K562 (cell line): ENCODE data around the gene TMEM89. TPM values are rescaled to one million over a fixed set of nuclear protein-coding genes. Genes with fewer than 3 reads are reported as not detected.

Experiments
- CREB3 ChIP-seq: fragments of 450-650 bp; conservative IDR thresholded peaks from 2 replicates; pipeline ENCODE4 v1.6.1; 2016; ENCODE audit warnings: missing genetic modification characterization, low read depth, mild to moderate bottlenecking, missing compliant biosample characterization, moderate library complexity
- EGR1 ChIP-seq: fragments of 450-650 bp; conservative IDR thresholded peaks from 2 replicates; pipeline ENCODE4 v1.6.1; 2017; ENCODE audit warnings: mild to moderate bottlenecking
- ETV6 ChIP-seq, 3 experiments: fragments of 150-350 bp in 1 of 3; sonication (generic) in 1 of 3; formaldehyde crosslinking in 1 of 3; IDR thresholded peaks; 2 replicates each; pipeline versions ENCODE4 v1.6.1 to v1.8.0; 2014 to 2022; ENCODE audit warnings: borderline replicate concordance in 2 of 3, low read depth in 2 of 3, antibody characterized with exemption in 1 of 3, low read length in 1 of 3, mild to moderate bottlenecking in 1 of 3, missing genetic modification reagents in 1 of 3
- MTA3 ChIP-seq: fragments of 450-650 bp; formaldehyde crosslinking; IDR thresholded peaks from 2 replicates; pipeline ENCODE4 v1.6.1; 2017; ENCODE audit warnings: mild to moderate bottlenecking, borderline replicate concordance
- MYNN ChIP-seq, 2 experiments: sonication (generic); formaldehyde crosslinking in 1 of 2; IDR thresholded peaks; 2 replicates each; pipeline versions ENCODE4 v1.5.0 to v1.6.1; 2016 to 2020; ENCODE audit warnings: antibody characterized with exemption in 1 of 2, missing genetic modification reagents in 1 of 2
- NONO ChIP-seq, 2 experiments: fragments of 200-400 bp in 1 of 2; fragments of 450-650 bp in 1 of 2; formaldehyde crosslinking in 1 of 2; IDR thresholded peaks; 2 replicates each; pipeline ENCODE4 v1.6.1; 2017; ENCODE audit warnings: low read depth in 2 of 2, mild to moderate bottlenecking in 2 of 2, moderate library complexity in 2 of 2, low read length in 1 of 2
- PHF8 ChIP-seq: fragments of 200-600 bp; sonication (generic); IDR thresholded peaks from 2 replicates; pipeline ENCODE4 v1.6.1; 2012; ENCODE audit warnings: mixed run types, mild to moderate bottlenecking, inconsistent platforms, low read length, moderate library complexity, borderline replicate concordance
- PTTG1 ChIP-seq: fragments of 450-650 bp; IDR thresholded peaks from 2 replicates; pipeline ENCODE4 v1.6.1; 2016; ENCODE audit warnings: low read depth, mild to moderate bottlenecking, missing genetic modification characterization, missing compliant biosample characterization
- RBM15 ChIP-seq: fragments of 200-400 bp; formaldehyde crosslinking; IDR thresholded peaks from 2 replicates; pipeline ENCODE4 v1.6.1; 2018; ENCODE audit warnings: mild to moderate bottlenecking, low read length, moderate library complexity; ENCODE audit not compliant: insufficient read depth
- RBM39 ChIP-seq: fragments of 200-400 bp; formaldehyde crosslinking; optimal IDR thresholded peaks from 2 replicates; pipeline ENCODE3; 2018; ENCODE audit warnings: low read depth, low read length
- SAP30 ChIP-seq: fragments of 200-600 bp; sonication (generic); IDR thresholded peaks from 2 replicates; pipeline ENCODE4 v1.6.1; 2012; ENCODE audit warnings: borderline replicate concordance, low read depth, mild to moderate bottlenecking, moderate library complexity, low read length, control low read depth, inconsistent platforms; ENCODE audit not compliant: insufficient read depth, poor library complexity, severe bottlenecking
- SLC30A9 ChIP-seq: fragments of 250-450 bp; sonication (Bioruptor Pico); IDR thresholded peaks from 2 replicates; pipeline ENCODE4 v1.8.0; 2022; ENCODE audit warnings: mild to moderate bottlenecking, moderate library complexity
- THRAP3 ChIP-seq: fragments of 450-650 bp; IDR thresholded peaks from 2 replicates; pipeline ENCODE4 v1.6.1; 2016; ENCODE audit warnings: mild to moderate bottlenecking, inconsistent platforms, borderline replicate concordance
- TRIM24 ChIP-seq, 2 experiments: fragments of 450-650 bp; IDR thresholded peaks; 2 replicates each; pipeline ENCODE4 v1.6.1; 2016
- ZBTB26 ChIP-seq: fragments of 450-650 bp; formaldehyde crosslinking; IDR thresholded peaks from 2 replicates; pipeline ENCODE4 v1.4.0; 2022; ENCODE audit warnings: missing genetic modification characterization
- ZBTB49 ChIP-seq: sonication (generic); formaldehyde crosslinking; IDR thresholded peaks from 2 replicates; pipeline ENCODE4 v1.8.0; 2022; ENCODE audit warnings: missing genetic modification reagents, mild to moderate bottlenecking, borderline replicate concordance
- ZNF695 ChIP-seq: fragments of 450-650 bp; formaldehyde crosslinking; IDR thresholded peaks from 2 replicates; pipeline ENCODE4 v1.4.0; 2020; ENCODE audit warnings: mild to moderate bottlenecking, moderate library complexity
- polyA plus RNA-seq, 8 experiments: library from polyadenylated mRNA; depleted of rRNA in 4 of 8; stranded (reverse) in 5 of 8; unstranded in 3 of 8; fragments of >200 nt; fragmentation: Nextera tagmentation in 2 of 8; fragmentation: Illumina TruSeq in 1 of 8; extraction: Ambion mirVana in 2 of 8; extraction: Trizol in 1 of 8; gene quantifications; 2 replicates each; pipeline versions ENCODE4 v1.2.1 to v1.2.3, GENCODE V29; 2011 to 2014; ENCODE audit warnings: inconsistent platforms in 1 of 8, missing spikeins in 1 of 8
- total RNA-seq, 7 experiments: library from RNA; depleted of rRNA in 6 of 7; stranded (reverse); fragments of >200 nt in 6 of 7; fragmentation: Illumina TruSeq in 2 of 7; extraction: Trizol in 2 of 7; gene quantifications; 2 replicates each; pipeline versions ENCODE4 v1.2.1 to v1.2.3, GENCODE V29; 2011 to 2021; ENCODE audit warnings: low replicate concordance in 1 of 7

The TMEM89 gene
- total and polyA plus RNA-seq, 9 of the 15 experiments (the other 6 are each of a cell fraction or from before 2014, with no cell fraction given), result not detected

- TF ChIP-seq PTTG1 (tag) (no peak), MTA3 (no peak; the same call in none of the 2 replicates), SAP30 (peak; percentile 41), NONO (IDR thresholded peaks at IDR 0.05; ENCODE audit: low read depth in 2 of 2, low read length in 1 of 2) (peak in 1 of 2 experiments; percentile 27; a peak in 1 of 4 replicates), RBM15 (no peak), RBM39 (no peak), TRIM24 (IDR thresholded peaks at IDR 0.05) (no peak), PHF8 (peak; percentile 69; the same call in 1 of the 2 replicates), ETV6 (IDR thresholded peaks at IDR 0.05; ENCODE audit: borderline replicate concordance in 1 of 2, low read depth in 2 of 2, low read length in 1 of 2) (no peak), ETV6 (CRISPR knock-in tag; IDR thresholded peaks at IDR 0.05; ENCODE audit: borderline replicate concordance) (peak; percentile 62; the same call in 1 of the 2 replicates), CREB3 (no peak), THRAP3 (no peak), EGR1 (peak; percentile 70), ZBTB26 (CRISPR knock-in tag) (no peak), ZBTB49 (CRISPR knock-in tag) (peak; percentile 59; the same call in 1 of the 2 replicates), ZNF695 (CRISPR knock-in tag) (no peak), SLC30A9 (no peak), MYNN (IDR thresholded peaks at IDR 0.05) (0 out of 2 replicates have a peak, but pooled peaks have one; percentile 47), MYNN (CRISPR knock-in tag; IDR thresholded peaks at IDR 0.05) (no peak)
Measured at GRCh38 chr3:48663489-48664312, 42.1 kb upstream of the TMEM89 start (continued).
